Parathyroid adenoma (tissue), 2 donors: ENCODE data around the gene TEAD4.

Experiments used
- H2AFZ ChIP-seq: fragments of 300-600 bp; sonication (generic); one replicate; pipeline ENCODE4 v1.7.0; 2017; ENCODE audit warnings: antibody characterized with exemption, mild to moderate bottlenecking
- H3K27ac ChIP-seq: fragments of 300-600 bp; sonication (generic); one replicate; pipeline ENCODE4 v1.7.0; 2017
- H3K27me3 ChIP-seq: fragments of 300-600 bp; sonication (generic); one replicate; pipeline ENCODE4 v1.7.0; 2017; ENCODE audit warnings: low read length; ENCODE audit not compliant: control insufficient read depth, insufficient read depth
- H3K36me3 ChIP-seq: fragments of 300-600 bp; sonication (generic); one replicate; pipeline ENCODE4 v1.7.0; 2017; ENCODE audit warnings: low read length; ENCODE audit not compliant: control insufficient read depth, insufficient read depth
- H3K4me1 ChIP-seq: fragments of 300-600 bp; sonication (generic); one replicate; pipeline ENCODE4 v1.7.0; 2017; ENCODE audit warnings: control low read depth
- H3K4me2 ChIP-seq: fragments of 300-600 bp; sonication (generic); one replicate; pipeline ENCODE4 v1.7.0; 2017; ENCODE audit warnings: low read length
- H3K4me3 ChIP-seq: fragments of 300-600 bp; sonication (generic); one replicate; pipeline ENCODE4 v1.7.0; 2017; ENCODE audit warnings: low read depth, low read length
- H3K79me2 ChIP-seq: fragments of 300-600 bp; sonication (generic); one replicate; pipeline ENCODE4 v1.7.0; 2017; ENCODE audit warnings: control low read depth
- H3K9ac ChIP-seq: fragments of 300-600 bp; sonication (generic); one replicate; pipeline ENCODE4 v1.7.0; 2017; ENCODE audit warnings: mild to moderate bottlenecking
- H3K9me3 ChIP-seq: fragments of 300-600 bp; sonication (generic); one replicate; pipeline ENCODE4 v1.7.0; 2017; ENCODE audit warnings: low read length; ENCODE audit not compliant: control insufficient read depth
- TF ChIP-seq, protein P1 (sequence below): fragments of 300-600 bp; sonication (generic); IDR thresholded peaks from one replicate; pipeline ENCODE4 v1.7.0; 2017; ENCODE audit warnings: antibody characterized with exemption, mild to moderate bottlenecking
- donor health status: primary hyperparathyroidism.

Gene TEAD4

DNA sequence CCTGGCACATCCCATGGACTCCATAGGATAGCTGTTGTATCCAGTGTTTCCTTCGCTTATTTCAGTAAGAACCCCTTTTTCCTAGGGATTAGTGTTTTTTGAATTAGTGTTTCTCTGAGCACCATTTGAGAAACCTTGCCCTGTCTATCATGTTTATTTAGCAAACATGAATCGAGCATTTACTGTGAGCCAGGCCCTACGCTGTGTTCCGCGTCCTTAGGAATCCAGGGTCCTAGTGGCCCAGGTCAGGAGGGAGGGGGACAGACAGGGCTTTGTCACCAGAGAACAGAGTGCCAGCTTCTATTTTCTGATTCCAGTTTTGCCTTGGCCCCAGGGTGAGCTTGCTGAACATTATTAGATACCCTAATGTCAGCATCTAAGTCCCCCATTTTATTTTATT lies 2.5 kb downstream of the TEAD4 start:
- TF ChIP-seq, protein P1, sequence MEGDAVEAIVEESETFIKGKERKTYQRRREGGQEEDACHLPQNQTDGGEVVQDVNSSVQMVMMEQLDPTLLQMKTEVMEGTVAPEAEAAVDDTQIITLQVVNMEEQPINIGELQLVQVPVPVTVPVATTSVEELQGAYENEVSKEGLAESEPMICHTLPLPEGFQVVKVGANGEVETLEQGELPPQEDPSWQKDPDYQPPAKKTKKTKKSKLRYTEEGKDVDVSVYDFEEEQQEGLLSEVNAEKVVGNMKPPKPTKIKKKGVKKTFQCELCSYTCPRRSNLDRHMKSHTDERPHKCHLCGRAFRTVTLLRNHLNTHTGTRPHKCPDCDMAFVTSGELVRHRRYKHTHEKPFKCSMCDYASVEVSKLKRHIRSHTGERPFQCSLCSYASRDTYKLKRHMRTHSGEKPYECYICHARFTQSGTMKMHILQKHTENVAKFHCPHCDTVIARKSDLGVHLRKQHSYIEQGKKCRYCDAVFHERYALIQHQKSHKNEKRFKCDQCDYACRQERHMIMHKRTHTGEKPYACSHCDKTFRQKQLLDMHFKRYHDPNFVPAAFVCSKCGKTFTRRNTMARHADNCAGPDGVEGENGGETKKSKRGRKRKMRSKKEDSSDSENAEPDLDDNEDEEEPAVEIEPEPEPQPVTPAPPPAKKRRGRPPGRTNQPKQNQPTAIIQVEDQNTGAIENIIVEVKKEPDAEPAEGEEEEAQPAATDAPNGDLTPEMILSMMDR, result no peak
- Histone ChIP-seq H3K27ac (no peak overlapping the region), H3K27me3 (no peaks in the 10 kb centered on the region), H3K36me3 (no peaks in the 10 kb centered on the region), H3K9me3 (no peaks in the 10 kb centered on the region), H3K4me1 (peaks cover 11% of the 10 kb centered on the region), H3K4me2 (no peak overlapping the region), H3K79me2 (no peaks in the 10 kb centered on the region), H2AFZ (no peak overlapping the region), H3K9ac (no peak overlapping the region), H3K4me3 (no peak overlapping the region)

DNA sequence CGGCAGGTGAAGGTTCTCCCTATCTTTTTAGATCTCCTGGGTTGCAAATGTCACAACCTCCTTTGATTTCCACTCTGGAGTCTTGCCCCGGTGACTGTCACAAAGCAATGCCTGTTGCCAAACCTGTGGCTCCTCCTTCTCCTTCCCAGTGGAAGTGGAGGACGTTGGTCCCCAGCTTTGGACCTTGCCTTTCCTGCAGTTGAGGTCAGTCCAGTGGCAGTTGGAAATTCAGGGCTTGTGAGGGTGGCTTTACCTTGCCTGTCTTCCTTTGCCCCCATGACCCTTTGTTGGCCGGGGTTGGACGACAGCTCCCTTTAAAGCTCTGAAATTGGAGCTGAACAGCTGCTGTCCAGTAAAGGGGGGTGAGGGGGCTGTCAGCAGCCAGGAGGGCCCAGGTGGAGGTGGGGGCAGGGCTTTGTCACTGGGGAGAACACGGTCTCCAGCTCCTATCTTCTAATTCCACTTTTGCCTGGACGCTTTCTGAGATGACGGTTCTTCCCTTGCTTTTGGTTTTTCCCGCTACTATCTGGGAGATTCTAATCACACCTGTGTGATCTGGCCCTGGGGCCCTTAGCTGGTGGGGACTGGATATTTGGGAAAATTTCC lies 4.1 kb downstream of the TEAD4 start:
- peak overlapping the region; percentile 36 for H3K27ac ChIP-seq
- no peak overlapping the region for H2AFZ ChIP-seq
- TF ChIP-seq, protein P1, result no peak
- H3K4me2 ChIP-seq, result no peak overlapping the region
- no peak overlapping the region for H3K9ac ChIP-seq
- no peaks in the 10 kb centered on the region for H3K79me2 ChIP-seq
- no peaks in the 10 kb centered on the region for H3K36me3 ChIP-seq
- peaks cover 4% of the 10 kb centered on the region for H3K4me1 ChIP-seq
- H3K27me3 ChIP-seq, result no peaks in the 10 kb centered on the region
- H3K9me3 ChIP-seq, result no peaks in the 10 kb centered on the region
- H3K4me3 ChIP-seq, result no peak overlapping the region

DNA sequence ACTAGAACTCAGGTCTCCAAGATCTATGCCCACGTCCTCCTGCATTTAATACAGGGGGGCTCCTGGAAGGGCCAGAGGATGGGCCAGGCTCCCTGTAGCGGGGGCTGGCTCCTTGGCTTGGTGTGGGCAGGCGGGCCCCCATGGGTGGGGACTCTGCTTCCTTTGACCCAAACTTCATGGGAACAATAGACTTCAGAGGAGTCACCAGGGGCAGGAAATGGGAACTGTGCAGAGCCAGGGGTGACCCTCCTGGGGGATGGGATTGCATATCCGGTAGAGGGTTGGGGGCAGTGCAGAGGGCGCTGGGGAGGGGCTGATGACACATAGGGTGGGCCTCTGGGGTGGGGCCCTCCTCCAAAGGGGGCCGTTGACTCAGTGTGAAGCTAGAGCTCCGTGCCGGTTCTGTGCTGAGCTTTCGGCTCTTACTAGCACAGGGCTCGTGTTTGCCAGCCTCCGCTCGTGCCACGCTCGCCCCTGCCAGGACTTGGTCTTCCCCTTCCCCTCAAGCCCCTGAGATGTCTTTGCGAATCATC lies 4.6 kb downstream of the TEAD4 start:
- no peaks in the 10 kb centered on the region for H3K27me3 ChIP-seq
- no peak overlapping the region for H3K4me2 ChIP-seq
- peak overlapping the region; percentile 36 for H3K27ac ChIP-seq
- H3K4me1 ChIP-seq, result no peaks in the 10 kb centered on the region
- no peak overlapping the region for H3K4me3 ChIP-seq
- no peak overlapping the region for H3K9ac ChIP-seq
- H3K36me3 ChIP-seq, result no peaks in the 10 kb centered on the region
- TF ChIP-seq, protein P1, result no peak
- no peaks in the 10 kb centered on the region for H3K79me2 ChIP-seq
- no peak overlapping the region for H2AFZ ChIP-seq
- no peaks in the 10 kb centered on the region for H3K9me3 ChIP-seq

DNA sequence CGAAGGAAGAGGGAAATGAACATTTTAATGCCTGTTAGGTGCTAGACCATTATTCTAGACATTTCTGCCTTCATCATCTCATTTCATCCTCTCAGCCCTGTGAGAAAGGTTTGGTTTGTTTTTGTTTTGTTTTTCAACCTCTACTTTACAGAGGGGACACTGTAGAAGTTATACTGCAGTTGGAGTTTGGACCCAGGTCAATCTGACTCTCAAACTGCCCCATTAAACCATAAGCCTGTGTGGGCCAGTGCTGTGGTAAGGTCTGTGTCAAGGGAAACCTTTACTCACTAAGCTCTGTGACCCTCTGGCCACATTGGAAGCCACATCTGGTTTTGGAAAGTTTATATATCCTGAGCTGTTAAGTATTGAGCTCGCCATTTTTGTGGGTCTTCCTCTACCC lies 8.5 kb downstream of the TEAD4 start:
- Histone ChIP-seq H3K27me3 (no peaks in the 10 kb centered on the region), H3K4me1 (no peaks in the 10 kb centered on the region), H3K36me3 (no peaks in the 10 kb centered on the region), H3K4me3 (no peak overlapping the region), H3K9me3 (no peaks in the 10 kb centered on the region), H3K9ac (no peak overlapping the region), H3K27ac (no peak overlapping the region), H3K79me2 (peaks cover 2% of the 10 kb centered on the region), H2AFZ (no peak overlapping the region), H3K4me2 (no peak overlapping the region)
- TF ChIP-seq, protein P1, result no peak

DNA sequence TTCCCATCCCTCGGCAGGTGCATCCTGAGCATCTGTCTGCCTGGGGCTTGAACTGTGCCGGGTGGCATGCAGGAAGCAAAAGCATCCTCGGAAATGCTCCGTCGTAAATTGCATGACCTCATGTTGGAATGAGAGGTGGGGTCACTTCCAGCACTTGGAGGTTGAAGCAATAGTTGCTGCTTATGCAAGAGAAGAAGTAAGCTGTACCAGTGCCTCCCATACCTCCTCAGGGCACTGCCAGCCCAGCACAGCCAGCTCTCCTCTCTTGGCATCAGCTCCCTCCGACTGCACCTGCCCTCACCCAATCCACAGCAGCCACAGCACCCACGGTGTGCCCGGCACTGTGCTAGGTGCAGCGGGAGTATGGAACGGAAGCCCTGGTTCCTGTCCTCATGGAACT lies 11.5 kb downstream of the TEAD4 start:
- H3K4me1 ChIP-seq, result no peaks in the 10 kb centered on the region
- H3K27me3 ChIP-seq, result no peaks in the 10 kb centered on the region
- TF ChIP-seq, protein P1, result no peak
- H3K9me3 ChIP-seq, result no peaks in the 10 kb centered on the region
- H3K4me2 ChIP-seq, result no peak overlapping the region
- H3K36me3 ChIP-seq, result no peaks in the 10 kb centered on the region
- H3K4me3 ChIP-seq, result no peak overlapping the region
- H3K79me2 ChIP-seq, result peaks cover 2% of the 10 kb centered on the region
- H3K27ac ChIP-seq, result no peak overlapping the region
- no peak overlapping the region for H3K9ac ChIP-seq
- H2AFZ ChIP-seq, result no peak overlapping the region
